ENCODE data around the gene ANKRD16.

GRCh38 chr10:5894403-5894802 is 4.7 kb upstream of the ANKRD16 start:
- no peak for TF ChIP-seq EP300 (IDR thresholded peaks at IDR 0.05)
- TF ChIP-seq, protein P1, sequence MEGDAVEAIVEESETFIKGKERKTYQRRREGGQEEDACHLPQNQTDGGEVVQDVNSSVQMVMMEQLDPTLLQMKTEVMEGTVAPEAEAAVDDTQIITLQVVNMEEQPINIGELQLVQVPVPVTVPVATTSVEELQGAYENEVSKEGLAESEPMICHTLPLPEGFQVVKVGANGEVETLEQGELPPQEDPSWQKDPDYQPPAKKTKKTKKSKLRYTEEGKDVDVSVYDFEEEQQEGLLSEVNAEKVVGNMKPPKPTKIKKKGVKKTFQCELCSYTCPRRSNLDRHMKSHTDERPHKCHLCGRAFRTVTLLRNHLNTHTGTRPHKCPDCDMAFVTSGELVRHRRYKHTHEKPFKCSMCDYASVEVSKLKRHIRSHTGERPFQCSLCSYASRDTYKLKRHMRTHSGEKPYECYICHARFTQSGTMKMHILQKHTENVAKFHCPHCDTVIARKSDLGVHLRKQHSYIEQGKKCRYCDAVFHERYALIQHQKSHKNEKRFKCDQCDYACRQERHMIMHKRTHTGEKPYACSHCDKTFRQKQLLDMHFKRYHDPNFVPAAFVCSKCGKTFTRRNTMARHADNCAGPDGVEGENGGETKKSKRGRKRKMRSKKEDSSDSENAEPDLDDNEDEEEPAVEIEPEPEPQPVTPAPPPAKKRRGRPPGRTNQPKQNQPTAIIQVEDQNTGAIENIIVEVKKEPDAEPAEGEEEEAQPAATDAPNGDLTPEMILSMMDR (IDR thresholded peaks at IDR 0.05): no peak
- no peak for TF ChIP-seq POLR2A (IDR thresholded peaks at IDR 0.05)
- no peak for TF ChIP-seq POLR2AphosphoS5 (IDR thresholded peaks at IDR 0.05)

Measured in upper lobe of left lung (tissue), 4 donors.